Psoas muscle (tissue), 8 donors: ENCODE results near the gene HOXB5. TPM values are rescaled to one million over a fixed set of nuclear protein-coding genes. Genes with fewer than 3 reads are reported as not detected.

ENCODE experiments used
- ATAC-seq, 4 donors: fragments of 200-7000 bp; cut with Tn5 transposase; one replicate each; pipeline ENCODE4 v1.9.1; 2020; ENCODE audit warnings: moderate library complexity in 3 of 4, mild to moderate bottlenecking in 2 of 4
- DNase-seq, 2 donors: peaks; one replicate each; pipeline ENCODE4 v3.0.0-alpha.2; 2020
- H3K27ac ChIP-seq: fragments of 200-600 bp; one replicate; pipeline ENCODE4 v1.8.0; 2022
- H3K27me3 ChIP-seq, 3 donors: fragments of 200-600 bp in 1 of 3; one replicate each; pipeline versions ENCODE4 v1.6.1 to v1.8.0; 2013 to 2022; ENCODE audit warnings: low read length in 2 of 3, mild to moderate bottlenecking in 2 of 3, moderate library complexity in 1 of 3; ENCODE audit not compliant: insufficient read depth in 3 of 3
- H3K36me3 ChIP-seq, 2 donors: fragments of 200-600 bp in 1 of 2; one replicate each; pipeline versions ENCODE4 v1.6.1 to v1.8.0; 2013 to 2022; ENCODE audit warnings: low read depth in 1 of 2, mild to moderate bottlenecking in 1 of 2, moderate library complexity in 1 of 2; ENCODE audit not compliant: insufficient read depth in 1 of 2
- H3K4me1 ChIP-seq: fragments of 200-600 bp; one replicate; pipeline ENCODE4 v1.8.0; 2022
- H3K4me3 ChIP-seq: fragments of 200-600 bp; one replicate; pipeline ENCODE4 v1.8.0; 2022; ENCODE audit warnings: mild to moderate bottlenecking
- H3K9me3 ChIP-seq: fragments of 200-600 bp; one replicate; pipeline ENCODE4 v1.8.0; 2022
- WGBS, 3 donors: extraction: QIAGEN DNeasy Blood & Tissue Kit; methylation state at CpG; one replicate each; pipeline versions ENCODE4 v1.1.6 to v1.1.7; 2013; 5-methylcytosine and 5-hydroxymethylcytosine counted together
- intact Hi-C, 2 donors: fragments of 100-400 bp; cut with DNase I; formaldehyde crosslinking; loops; one replicate each; pipeline versions ENCODE4 v1.11.0 to v1.14.2; 2022
- polyA plus RNA-seq, 3 donors: library from polyadenylated mRNA; stranded (reverse); fragments of 200-250 nt; gene quantifications; one replicate each; pipeline ENCODE4 v1.2.3, GENCODE V29; 2013
- total RNA-seq, 4 donors: library from RNA; stranded (reverse); fragmentation: NEBNext Ultra II Directional in 2 of 4; extraction: Animal tissue kit (Norgen Biotek cat#: 25700) in 2 of 4; gene quantifications; one replicate each; pipeline versions ENCODE4 v1.2.1 to v1.2.4, GENCODE V29; 2021 to 2023
- TF ChIP-seq, protein P1 (sequence below): fragments of 200-600 bp; IDR thresholded peaks from one replicate; pipeline ENCODE4 v1.8.0; 2022; ENCODE audit warnings: antibody characterized with exemption
- donor health status: healthy with polysubstance abuse.
- donor health status: DM: no; HTN: no; CAD: no; lungs with moderate emphysema.
- donor health status: Bipolar disorder and iron deficiency.
- donor health status: healthy.
- donor health status: DM: yes; HTN: yes; CAD: no.
- donor health status: DM: no; HTN: no; CAD: no.
- donor health status: DM: no; HTN: no; CAD: no.
- donor health status: DM: yes; HTN: yes; CAD: no.

The HOXB5 gene
- total and polyA plus RNA-seq, 7 donors: 0.03 to 0.71 (median 0.20) TPM; not detected in 1

GRCh38 chr17:48561884-48562810, 31.4 kb downstream of the HOXB5 start:
- DNase-seq (no peak), ATAC-seq (no peak)
- WGBS, 3 donors: 87 to 92% (median 88%) methylated on average over 15 of the region's 15 CpGs
- TF ChIP-seq, protein P1, sequence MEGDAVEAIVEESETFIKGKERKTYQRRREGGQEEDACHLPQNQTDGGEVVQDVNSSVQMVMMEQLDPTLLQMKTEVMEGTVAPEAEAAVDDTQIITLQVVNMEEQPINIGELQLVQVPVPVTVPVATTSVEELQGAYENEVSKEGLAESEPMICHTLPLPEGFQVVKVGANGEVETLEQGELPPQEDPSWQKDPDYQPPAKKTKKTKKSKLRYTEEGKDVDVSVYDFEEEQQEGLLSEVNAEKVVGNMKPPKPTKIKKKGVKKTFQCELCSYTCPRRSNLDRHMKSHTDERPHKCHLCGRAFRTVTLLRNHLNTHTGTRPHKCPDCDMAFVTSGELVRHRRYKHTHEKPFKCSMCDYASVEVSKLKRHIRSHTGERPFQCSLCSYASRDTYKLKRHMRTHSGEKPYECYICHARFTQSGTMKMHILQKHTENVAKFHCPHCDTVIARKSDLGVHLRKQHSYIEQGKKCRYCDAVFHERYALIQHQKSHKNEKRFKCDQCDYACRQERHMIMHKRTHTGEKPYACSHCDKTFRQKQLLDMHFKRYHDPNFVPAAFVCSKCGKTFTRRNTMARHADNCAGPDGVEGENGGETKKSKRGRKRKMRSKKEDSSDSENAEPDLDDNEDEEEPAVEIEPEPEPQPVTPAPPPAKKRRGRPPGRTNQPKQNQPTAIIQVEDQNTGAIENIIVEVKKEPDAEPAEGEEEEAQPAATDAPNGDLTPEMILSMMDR: no peak
- no peaks in the 10 kb centered on the region for H3K4me1 ChIP-seq
- no peak overlapping the region for H3K27ac ChIP-seq
- no peaks in the 10 kb centered on the region for H3K36me3 ChIP-seq
- no peak overlapping the region for H3K4me3 ChIP-seq
- H3K27me3 ChIP-seq: peaks cover 0 to 22% (median 12%) of the 10 kb centered on the region in 3 donors
- H3K9me3 ChIP-seq: no peaks in the 10 kb centered on the region
- intact Hi-C loops: no loop called here

- intact Hi-C loops: no loop called here
- Histone ChIP-seq H3K36me3 (no peaks in the 10 kb centered on the region), H3K4me1 (peaks cover 6% of the 10 kb centered on the region), H3K27ac (no peak overlapping the region), H3K27me3 (peaks cover 0 to 16% (median 8%) of the 10 kb centered on the region in 3 donors), H3K4me3 (no peak overlapping the region), H3K9me3 (no peaks in the 10 kb centered on the region)
- DNase-seq: no peak
- WGBS, 3 donors: 80 to 81% (median 81%) methylated on average over 14 of the region's 14 CpGs
- TF ChIP-seq, protein P1: no peak
- no peak for ATAC-seq
These were observed 33.5 kb downstream of the HOXB5 start for GRCh38 chr17:48559840-48560817.

- intact Hi-C loops: no loop called here
- TF ChIP-seq, protein P1: no peak
- Histone ChIP-seq H3K9me3 (no peaks in the 10 kb centered on the region), H3K36me3 (no peaks in the 10 kb centered on the region), H3K27me3 (peaks cover 0 to 9% (median 8%) of the 10 kb centered on the region in 3 donors), H3K4me1 (peaks cover 6% of the 10 kb centered on the region), H3K4me3 (no peak overlapping the region), H3K27ac (no peak overlapping the region)
- 82 to 92% (median 89%) methylated on average over 16 of the region's 16 CpGs for WGBS, 3 donors
- no peak for ATAC-seq
- DNase-seq: no peak
These were observed 34.3 kb downstream of the HOXB5 start for GRCh38 chr17:48559122-48559839.

GRCh38 chr17:48558831-48559121, 34.8 kb downstream of the HOXB5 start:
- ATAC-seq: no peak
- H3K4me1 ChIP-seq: peaks cover 6% of the 10 kb centered on the region
- no peaks in the 10 kb centered on the region for H3K9me3 ChIP-seq
- no peak for DNase-seq
- 92 to 100% (median 96%) methylated on average over 2 of the region's 2 CpGs for WGBS, 3 donors
- intact Hi-C loops: no loop called here
- H3K27me3 ChIP-seq: peaks cover 0 to 8% (median 4%) of the 10 kb centered on the region in 3 donors
- no peaks in the 10 kb centered on the region for H3K36me3 ChIP-seq
- H3K27ac ChIP-seq: no peak overlapping the region
- TF ChIP-seq, protein P1: no peak
- H3K4me3 ChIP-seq: no peak overlapping the region
